ENCODE data around the gene RAB7A. TPM values are rescaled to one million over a fixed set of nuclear protein-coding genes. Genes with fewer than 3 reads are reported as not detected.

The RAB7A gene
- total RNA-seq, 1 donor from 2014 or later: 103 TPM

DNA sequence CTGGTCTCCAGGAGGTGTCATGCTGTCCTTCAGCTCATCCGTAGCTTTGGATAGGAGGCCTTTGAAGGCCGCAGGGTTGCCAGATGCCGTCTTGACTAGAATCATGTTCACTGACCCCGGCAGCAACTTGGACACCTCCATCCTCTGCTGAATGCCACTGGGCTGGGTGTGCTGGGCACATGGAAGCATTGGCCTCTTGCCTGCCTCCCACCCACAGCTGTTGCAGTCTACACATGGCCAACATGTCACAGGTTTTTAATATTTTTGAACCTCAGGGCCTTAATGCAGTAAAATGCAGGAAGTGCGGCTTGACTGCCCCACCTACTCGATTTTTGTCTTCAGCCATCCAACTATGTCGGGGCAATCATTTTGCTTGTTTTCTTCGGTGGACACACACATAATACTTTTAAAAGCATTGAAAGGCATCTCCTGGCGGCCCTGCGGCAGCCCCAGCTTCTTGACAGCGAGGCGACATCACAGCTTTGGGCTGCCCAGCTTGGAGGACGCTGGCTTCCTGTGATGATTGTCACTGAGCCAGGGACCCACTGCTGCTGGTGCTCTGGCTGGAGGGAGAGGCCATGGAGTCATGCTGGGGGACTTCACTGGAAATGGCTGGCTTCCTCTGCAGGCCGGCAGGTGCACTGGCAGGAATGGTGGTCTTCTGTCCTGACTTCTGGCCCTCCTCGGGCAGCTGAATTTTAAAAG lies 121.8 kb downstream of the RAB7A start:
- ATAC-seq (no peak), DNase-seq (ENCODE audit: low spot score) (no peak)

- ATAC-seq: no peak
- DNase-seq (ENCODE audit: low spot score): no peak
These were observed 123.0 kb downstream of the RAB7A start for GRCh38 chr3:128848936-128849335.

GRCh38 chr3:128849911-128850455 lies 124.0 kb downstream of the RAB7A start:
- ATAC-seq (no peak), DNase-seq (ENCODE audit: low spot score) (no peak)

GRCh38 chr3:128850544-128850943 lies 124.6 kb downstream of the RAB7A start:
- DNase-seq (ENCODE audit: low spot score) (no peak), ATAC-seq (no peak)

GRCh38 chr3:128851601-128852000 lies 125.6 kb downstream of the RAB7A start:
- no peak for ATAC-seq
- DNase-seq (ENCODE audit: low spot score): no peak

GRCh38 chr3:128853826-128854225 lies 127.8 kb downstream of the RAB7A start:
- DNase-seq (ENCODE audit: low spot score) (no peak), ATAC-seq (no peak)

DNA sequence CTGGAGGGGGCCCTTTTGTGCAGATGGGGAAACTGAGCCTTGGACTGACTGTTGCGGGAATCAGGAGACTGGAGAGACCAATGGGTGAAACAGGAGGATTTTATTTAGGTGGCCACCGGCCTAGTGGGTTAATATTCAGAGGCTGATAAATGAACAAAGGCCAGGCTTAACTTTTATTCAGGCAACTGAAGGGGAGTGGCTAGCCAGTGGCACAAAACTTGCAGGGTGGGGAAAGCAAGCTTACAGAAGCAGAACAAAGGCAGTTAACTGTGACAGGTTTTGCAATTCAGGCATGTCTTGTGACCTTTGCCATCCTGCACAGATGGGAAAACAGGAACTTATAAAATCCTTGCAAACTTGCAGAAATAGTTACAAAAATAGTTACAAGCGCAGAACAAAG lies 128.5 kb downstream of the RAB7A start:
- ATAC-seq: no peak

GRCh38 chr3:128855569-128855968 lies 129.6 kb downstream of the RAB7A start:
- DNase-seq (ENCODE audit: low spot score) (no peak), ATAC-seq (no peak)

More for the DNA sequence above, 128.5 kb downstream of the RAB7A start:
- no peak for DNase-seq (ENCODE audit: low spot score)

DNA sequence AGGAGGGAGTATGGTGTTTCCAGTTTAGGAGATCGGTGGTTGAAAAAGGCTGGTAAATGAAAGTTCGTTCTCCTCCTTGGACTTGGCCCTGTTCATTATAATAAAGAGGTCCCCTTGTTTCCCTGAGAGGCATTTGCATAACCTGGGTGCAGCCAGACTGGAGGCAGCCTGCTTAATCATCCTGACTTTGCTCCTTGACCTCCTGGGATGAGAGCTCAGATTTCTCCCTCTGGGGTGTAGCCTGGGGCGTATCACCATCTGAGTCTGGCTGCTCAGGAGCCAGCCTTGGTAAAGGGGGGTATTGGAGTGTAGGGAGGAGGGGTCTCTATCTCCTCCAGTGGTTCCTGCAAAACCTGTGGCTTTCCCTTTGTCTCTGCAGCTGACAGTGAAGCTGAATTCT lies 132.2 kb downstream of the RAB7A start:
- peak; percentile 36 for ATAC-seq
- DNase-seq (ENCODE audit: low spot score): no peak

DNA sequence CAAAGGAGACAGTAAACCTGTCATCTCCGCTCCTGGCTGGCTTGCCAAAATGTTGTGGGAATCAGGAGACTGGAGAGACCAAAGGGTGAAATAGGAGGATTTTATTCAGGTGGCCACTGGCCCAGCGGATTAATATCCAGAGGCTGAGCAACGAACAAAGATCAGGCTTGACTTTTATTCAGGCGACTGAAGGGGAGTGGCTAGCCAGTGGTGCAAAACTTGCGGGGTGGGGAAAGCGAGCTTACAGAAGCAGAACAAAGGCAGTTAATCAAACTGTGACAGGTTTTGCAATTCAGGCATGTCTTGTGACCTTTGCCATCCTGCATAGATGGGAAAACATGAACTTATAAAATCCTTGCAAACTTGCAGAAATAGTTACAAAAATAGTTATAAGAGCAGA lies 133.6 kb downstream of the RAB7A start:
- DNase-seq (ENCODE audit: low spot score): no peak
- peak; percentile 73 for ATAC-seq

GRCh38 chr3:128861491-128861890 lies 135.5 kb downstream of the RAB7A start:
- DNase-seq (ENCODE audit: low spot score): no peak
- no peak for ATAC-seq

GRCh38 chr3:128863560-128863959 lies 137.6 kb downstream of the RAB7A start:
- ATAC-seq: no peak
- no peak for DNase-seq (ENCODE audit: low spot score)

Other genes starting within 250 kb of the RAB7A start
- 1.3 TPM for gene GATA2, start 233.0 kb upstream of the RAB7A start, total RNA-seq
- gene RPN1, start 75.4 kb upstream of the RAB7A start, total RNA-seq: 198 TPM
- 30.7 TPM for gene ACAD9, start 153.4 kb downstream of the RAB7A start, total RNA-seq

Measured in left lobe of liver (tissue), 2 donors.